HepG2 (cell line): Measurements from ENCODE around the gene VPS13C. TPM values are rescaled to one million over a fixed set of nuclear protein-coding genes. Genes with fewer than 3 reads are reported as not detected.

ENCODE experiments used
- ATAC-seq: fragments of 200-7000 bp; cut with Tn5 transposase; 3 replicates; pipeline ENCODE4 v1.9.1; 2020; ENCODE audit warnings: mild to moderate bottlenecking, moderate library complexity
- BruUV-seq: library from RNA; stranded (reverse); fragments of 400-500 nt; replicated peaks from 2 replicates; lab custom pipeline; 2021; lab: Mats Ljungman, UMichigan
- CTCF ChIA-PET: fragments of 300-600 bp; formaldehyde crosslinking; extraction: SDS; loops from one replicate; lab custom pipeline; 2021; ENCODE audit warnings: low total read pairs, inconsistent platforms, low intra/inter-chr PET ratio; lab: Yijun Ruan, JAX
- POLR2A ChIA-PET: fragments of 350-600 bp; sonication (Branson Sonifier 250); formaldehyde crosslinking; loops from one replicate; lab custom pipeline; 2020; ENCODE audit warnings: antibody characterized with exemption, inconsistent platforms; lab: Yijun Ruan, JAX
- DNase-seq: peaks from one replicate; pipeline ENCODE4 v3.0.0-alpha.2; 2015; ENCODE audit warnings: low spot score
- FAIRE-seq: peaks from 3 replicates; lab custom pipeline; 2011; peaks lifted over from hg19 to GRCh38; lab: Jason Lieb, UNC
- H2AFZ ChIP-seq: one replicate; pipeline ENCODE4 v1.6.1; 2011; ENCODE audit warnings: low read length, inconsistent platforms
- H3K27ac ChIP-seq: fragments of 300-600 bp; 3 replicates; pipeline ENCODE4 v1.8.0; 2011; ENCODE audit warnings: mixed run types, mild to moderate bottlenecking, mixed read lengths, low read length, inconsistent platforms; ENCODE audit not compliant: insufficient read depth; ENCODE audit errors: extremely low read length
- H3K27me3 ChIP-seq, 2 experiments: fragments of 200-600 bp in 1 of 2; 2 replicates in 1 of 2; 3 replicates in 1 of 2; pipeline versions ENCODE4 v1.6.0 to v1.8.0; 2011; ENCODE audit warnings: low read length in 2 of 2, mild to moderate bottlenecking in 2 of 2, moderate library complexity in 2 of 2, inconsistent platforms in 1 of 2; ENCODE audit not compliant: insufficient read depth in 2 of 2, control insufficient read depth in 1 of 2
- H3K36me3 ChIP-seq, 2 experiments: fragments of 200-600 bp in 1 of 2; replicated peaks in 1 of 2; 2 replicates in 1 of 2; 3 replicates in 1 of 2; pipeline versions ENCODE4 v1.5.1 to v1.8.0; 2011; ENCODE audit warnings: low read length in 2 of 2, inconsistent platforms in 1 of 2; ENCODE audit not compliant: insufficient read depth in 2 of 2, control insufficient read depth in 1 of 2
- H3K4me1 ChIP-seq: 2 replicates; pipeline ENCODE4 v1.5.1; 2012; ENCODE audit warnings: low read length, inconsistent platforms; ENCODE audit not compliant: insufficient read depth
- H3K4me2 ChIP-seq: 2 replicates; pipeline ENCODE4 v1.6.0; 2011; ENCODE audit warnings: low read depth, low read length, inconsistent platforms
- H3K4me3 ChIP-seq, 3 experiments: fragments of 200-600 bp in 1 of 3; sonication (generic), shearing (Covaris generic) in 1 of 3; replicated peaks in 1 of 3; 2 replicates each; pipeline ENCODE4 v1.5.1; 2011 to 2016; ENCODE audit warnings: low read length in 3 of 3, inconsistent platforms in 2 of 3, low read depth in 2 of 3, mild to moderate bottlenecking in 2 of 3, control low read depth in 1 of 3, mixed read lengths in 1 of 3; ENCODE audit not compliant: insufficient read depth in 1 of 3
- H3K79me2 ChIP-seq: one replicate; pipeline ENCODE4 v1.6.1; 2011; ENCODE audit warnings: low read length, inconsistent platforms; ENCODE audit not compliant: insufficient read depth
- H3K9ac ChIP-seq: 2 replicates; pipeline ENCODE4 v1.6.0; 2011; ENCODE audit warnings: mild to moderate bottlenecking, low read depth, low read length, inconsistent platforms; ENCODE audit not compliant: insufficient read depth
- H3K9me3 ChIP-seq: 2 replicates; pipeline ENCODE4 v1.5.1; 2012; ENCODE audit warnings: mild to moderate bottlenecking, low read length
- H4K20me1 ChIP-seq: 2 replicates; pipeline ENCODE4 v1.6.0; 2011; ENCODE audit warnings: inconsistent platforms, mild to moderate bottlenecking, low read length, moderate library complexity; ENCODE audit not compliant: insufficient read depth
- ARID3A ChIP-seq: IDR thresholded peaks from 2 replicates; pipeline ENCODE4 v1.6.1; 2012; ENCODE audit warnings: low read depth, low read length, improper control_type of control experiment
- DDIT3 ChIP-seq: sonication (generic); formaldehyde crosslinking; IDR thresholded peaks from 2 replicates; pipeline ENCODE4 v1.4.0; 2020; ENCODE audit warnings: mild to moderate bottlenecking, missing genetic modification reagents
- EHMT2 ChIP-seq: fragments of 200-600 bp; sonication (generic); IDR thresholded peaks from 2 replicates; pipeline ENCODE4 v1.7.0; 2017; ENCODE audit warnings: antibody characterized with exemption, low read depth, low read length, borderline replicate concordance
- FOXJ3 ChIP-seq: sonication (generic); formaldehyde crosslinking; IDR thresholded peaks from 2 replicates; pipeline ENCODE4 v1.4.0; 2020; ENCODE audit warnings: missing genetic modification reagents, mild to moderate bottlenecking, borderline replicate concordance
- KAT2B ChIP-seq: fragments of 150-350 bp; IDR thresholded peaks from 2 replicates; pipeline ENCODE4 v1.6.1; 2014; ENCODE audit warnings: low read depth, low read length, borderline replicate concordance
- MED8 ChIP-seq: sonication (generic); formaldehyde crosslinking; IDR thresholded peaks from 2 replicates; pipeline ENCODE4 v1.8.1; 2023; ENCODE audit warnings: mild to moderate bottlenecking, missing genetic modification reagents; ENCODE audit not compliant: insufficient replicate concordance
- NR3C1 ChIP-seq: sonication (generic); formaldehyde crosslinking; IDR thresholded peaks from 2 replicates; pipeline ENCODE4 v1.4.0; 2020; ENCODE audit warnings: missing genetic modification reagents
- SAFB2 ChIP-seq: sonication (generic); formaldehyde crosslinking; IDR thresholded peaks from 2 replicates; pipeline ENCODE4 v1.5.1; 2020; ENCODE audit warnings: missing genetic modification reagents, low read depth, mild to moderate bottlenecking, borderline replicate concordance
- TIGD3 ChIP-seq: sonication (generic); formaldehyde crosslinking; IDR thresholded peaks from 2 replicates; pipeline ENCODE4 v1.5.1; 2020; ENCODE audit warnings: mild to moderate bottlenecking, missing genetic modification reagents, borderline replicate concordance
- ZFP82 ChIP-seq: sonication (generic); formaldehyde crosslinking; IDR thresholded peaks from 2 replicates; pipeline ENCODE4 v1.5.1; 2020; ENCODE audit warnings: mild to moderate bottlenecking, missing genetic modification reagents, borderline replicate concordance
- ZMYM2 ChIP-seq: sonication (generic); formaldehyde crosslinking; IDR thresholded peaks from 2 replicates; pipeline ENCODE4 v1.8.0; 2022; ENCODE audit warnings: mild to moderate bottlenecking, missing genetic modification reagents
- ZNF776 ChIP-seq: sonication (generic); formaldehyde crosslinking; IDR thresholded peaks from 2 replicates; pipeline ENCODE4 v1.4.0; 2020; ENCODE audit warnings: mild to moderate bottlenecking, missing genetic modification reagents
- WGBS: methylation state at CpG from one replicate; pipeline ENCODE4 v1.1.6; 2017; ENCODE audit warnings: low lambda C conversion rate; 5-methylcytosine and 5-hydroxymethylcytosine counted together
- in situ Hi-C: cut with HindIII; loops from 2 replicates; pipeline ENCODE4 v1.10.0; 2017; ENCODE audit warnings: low pct_unique_long_range_greater_than_20kb; ENCODE audit not compliant: extremely low pct_ligation_motif_present
- intact Hi-C: fragments of 100-400 bp; cut with micrococcal nuclease; formaldehyde crosslinking; loops from one replicate; pipeline ENCODE4 v1.10.0; 2022; ENCODE audit not compliant: unreplicated experiment
- polyA plus RNA-seq, 8 experiments: library from polyadenylated mRNA; depleted of rRNA in 3 of 8; stranded (reverse) in 7 of 8; unstranded in 1 of 8; fragments of >200 nt; fragmentation: Illumina TruSeq in 4 of 8; extraction: Trizol in 4 of 8; gene quantifications; 2 replicates each; pipeline versions ENCODE4 v1.2.1 to v1.2.3, GENCODE V29; 2011 to 2016; ENCODE audit warnings: low read depth in 4 of 8, missing spikeins in 1 of 8, mixed read lengths in 1 of 8; ENCODE audit not compliant: insufficient read depth in 1 of 8
- total RNA-seq, 5 experiments: library from RNA; depleted of rRNA; stranded (reverse); fragments of >200 nt; fragmentation: Illumina TruSeq; extraction: Trizol; gene quantifications; 2 replicates each; pipeline ENCODE4 v1.2.3, GENCODE V29; 2016; ENCODE audit warnings: low read depth in 1 of 5

VPS13C gene
- total and polyA plus RNA-seq, 2 of the 13 experiments (the other 11 are each of a cell fraction or from before 2014, with no cell fraction given) = 10.9 to 26.8 TPM

- peaks cover 3 to 27% of the 10 kb centered on the region in 2 experiments; a peak in 4 of 5 replicates for H3K27me3 ChIP-seq
- no peaks in the 10 kb centered on the region for H4K20me1 ChIP-seq
- no peak for ATAC-seq
- ChIA-PET CTCF (no interaction called here), POLR2A (no interaction called here)
- H2AFZ ChIP-seq = no peak overlapping the region
- intact Hi-C loops (no loop called here), in situ Hi-C loops (loop anchor here (25.0 kb wide), 1 partner anchor 679 kb away; no protein-coding TSS in a partner anchor)
- H3K4me3 ChIP-seq = no peak overlapping the region
- BruUV-seq = no TSS peak
- FAIRE-seq = no peak
- H3K79me2 ChIP-seq = no peaks in the 10 kb centered on the region
- TF ChIP-seq DDIT3 (CRISPR knock-in tag) (no peak), TIGD3 (CRISPR knock-in tag) (no peak), NR3C1 (CRISPR knock-in tag) (no peak)
- TF ChIP-seq, all 625 proteins: peak for 0
- Histone ChIP-seq H3K4me2 (no peak overlapping the region), H3K36me3 (no peaks in the 10 kb centered on the region), H3K9ac (no peak overlapping the region), H3K4me1 (no peaks in the 10 kb centered on the region), H3K9me3 (no peaks in the 10 kb centered on the region), H3K27ac (no peak overlapping the region)
- 78% methylated on average over 9 of the region's 9 CpGs for WGBS
- no peak for DNase-seq
These were observed 218.8 kb downstream of the VPS13C start for GRCh38 chr15:61841466-61841865.

- no peak overlapping the region for H3K4me3 ChIP-seq
- H3K4me1 ChIP-seq = 0 out of 2 replicates have a peak, but pooled peaks cover 2% of the 10 kb centered on the region
- FAIRE-seq (no peak), ATAC-seq (no peak), DNase-seq (no peak)
- H3K9ac ChIP-seq = no peak overlapping the region
- H3K9me3 ChIP-seq = no peaks in the 10 kb centered on the region
- H3K36me3 ChIP-seq = no peaks in the 10 kb centered on the region
- in situ Hi-C loops = loop anchor here (25.0 kb wide), 1 partner anchor 678 kb away; no protein-coding TSS in a partner anchor
- H3K27me3 ChIP-seq = peaks cover 3 to 29% of the 10 kb centered on the region in 2 experiments; a peak in 4 of 5 replicates
- ChIA-PET POLR2A (no interaction called here), CTCF (no interaction called here)
- no TSS peak for BruUV-seq
- no peaks in the 10 kb centered on the region for H3K79me2 ChIP-seq
- intact Hi-C loops = no loop called here
- no peak overlapping the region for H2AFZ ChIP-seq
- no peaks in the 10 kb centered on the region for H4K20me1 ChIP-seq
- no peak overlapping the region for H3K27ac ChIP-seq
- WGBS = 45% methylated on average over 12 of the region's 12 CpGs
- H3K4me2 ChIP-seq = no peak overlapping the region
- TF ChIP-seq FOXJ3 (no peak), MED8 (CRISPR knock-in tag) (no peak), KAT2B (no peak), ZNF776 (CRISPR knock-in tag) (no peak), EHMT2 (no peak), SAFB2 (CRISPR knock-in tag) (no peak), ZMYM2 (CRISPR knock-in tag) (no peak), ZFP82 (no peak), ARID3A (no peak)
These were observed 220.2 kb downstream of the VPS13C start for GRCh38 chr15:61840090-61840489.
